Measurements from ENCODE around the gene PROZ. TPM values are rescaled to one million over a fixed set of nuclear protein-coding genes. Genes with fewer than 3 reads are reported as not detected.

PROZ gene
- total and polyA plus RNA-seq, 2 of the 13 experiments (the other 11 are each of a cell fraction or from before 2014, with no cell fraction given) = 5.6 to 22.5 TPM

- peak; percentile 87 for TF ChIP-seq NFAT5 (CRISPR knock-in tag; IDR thresholded peaks at IDR 0.05)
- TF ChIP-seq HNRNPLL (IDR thresholded peaks at IDR 0.05; ENCODE audit: low read depth, low read length, poor library complexity, severe bottlenecking) = no peak
- TF ChIP-seq MATR3 (CRISPR knock-in tag; IDR thresholded peaks at IDR 0.05) = no peak
- TF ChIP-seq TGIF2 (CRISPR knock-in tag; IDR thresholded peaks at IDR 0.05) = peak; percentile 92
- peak; percentile 84 for TF ChIP-seq IKZF4 (CRISPR knock-in tag; IDR thresholded peaks at IDR 0.05; ENCODE audit: borderline replicate concordance, low read depth, not compliant biosample characterization)
- peak; percentile 76; the same call in 1 of the 2 replicates for TF ChIP-seq ZNF318 (CRISPR knock-in tag; IDR thresholded peaks at IDR 0.05)
- TF ChIP-seq HOXA9 (CRISPR knock-in tag; IDR thresholded peaks at IDR 0.05; ENCODE audit: borderline replicate concordance) = no peak
- TF ChIP-seq NCOA1 (CRISPR knock-in tag; IDR thresholded peaks at IDR 0.05) = no peak
- TF ChIP-seq ZNF280D (CRISPR knock-in tag; IDR thresholded peaks at IDR 0.05) = peak; percentile 84
- peak; percentile 91 for TF ChIP-seq FOXO1 (CRISPR knock-in tag; IDR thresholded peaks at IDR 0.05)
- peak in 1 of 2 experiments; percentile 47; a peak in 2 of 4 replicates for TF ChIP-seq EP300 (IDR thresholded peaks at IDR 0.05; ENCODE audit: low read depth in 2 of 2, low read length in 2 of 2)
- no peak; the same call in 1 of the 2 replicates for TF ChIP-seq EP300 (CRISPR knock-in tag; IDR thresholded peaks at IDR 0.05; ENCODE audit: borderline replicate concordance)
These were observed 35.8 kb upstream of the PROZ start, which contains the start of gene F10 (continued) for GRCh38 chr13:113122550-113123225.

Data from HepG2 (cell line).